SK-N-SH (cell line): ENCODE data around the gene KPNB1. TPM values are rescaled to one million over a fixed set of nuclear protein-coding genes. Genes with fewer than 3 reads are reported as not detected.

Source experiments
- CTCF ChIA-PET: fragments of 300-600, 350-600 bp; formaldehyde crosslinking; extraction: SDS; loops from one replicate; lab custom pipeline; 2021; lab: Yijun Ruan, JAX
- POLR2A ChIA-PET: fragments of 350-600 bp; sonication (Branson Sonifier 250); formaldehyde crosslinking; extraction: SDS; loops from one replicate; lab custom pipeline; 2020; ENCODE audit warnings: antibody characterized with exemption, inconsistent platforms; lab: Yijun Ruan, JAX
- DNase-seq: peaks from one replicate; pipeline ENCODE4 v3.0.0; 2012
- H2AFZ ChIP-seq: fragments of 200-600 bp; sonication (generic); 2 replicates; pipeline ENCODE4 v1.8.1; 2016; ENCODE audit warnings: antibody characterized with exemption, mild to moderate bottlenecking, low read depth
- H3F3A ChIP-seq: fragments of 200-600 bp; sonication (generic); replicated peaks from 2 replicates; pipeline ENCODE3; 2016; ENCODE audit warnings: antibody characterized with exemption, mild to moderate bottlenecking; ENCODE audit not compliant: insufficient read depth
- H3K27ac ChIP-seq, 2 experiments: fragments of 200-500 bp in 1 of 2; fragments of 200-600 bp in 1 of 2; sonication (Bioruptor generic) in 1 of 2; sonication (generic), shearing (Covaris generic) in 1 of 2; 2 replicates each; pipeline versions ENCODE4 v1.5.1 to v1.6.1; 2014 to 2016; ENCODE audit warnings: low read depth in 2 of 2, inconsistent platforms in 1 of 2, low read length in 1 of 2, mild to moderate bottlenecking in 1 of 2, mixed read lengths in 1 of 2
- H3K27me3 ChIP-seq: fragments of 200-600 bp; sonication (generic), shearing (Covaris generic); 2 replicates; pipeline ENCODE4 v1.6.1; 2016; ENCODE audit warnings: mixed run types; ENCODE audit not compliant: insufficient read depth
- H3K36me3 ChIP-seq, 2 experiments: fragments of 200-500 bp in 1 of 2; fragments of 200-600 bp in 1 of 2; sonication (Bioruptor generic) in 1 of 2; sonication (generic) in 1 of 2; replicated peaks in 1 of 2; 2 replicates each; pipeline versions ENCODE3 to v1.5.1; 2014 to 2016; ENCODE audit warnings: low read length in 1 of 2, mild to moderate bottlenecking in 1 of 2; ENCODE audit not compliant: insufficient read depth in 2 of 2, control insufficient read depth in 1 of 2
- H3K4me1 ChIP-seq, 2 experiments: fragments of 200-500 bp in 1 of 2; fragments of 200-600 bp in 1 of 2; sonication (Bioruptor generic) in 1 of 2; sonication (generic), shearing (Covaris generic) in 1 of 2; 2 replicates each; pipeline versions ENCODE4 v1.5.1 to v1.6.1; 2014 to 2016; ENCODE audit warnings: low read depth in 1 of 2, low read length in 1 of 2, mixed run types in 1 of 2; ENCODE audit not compliant: insufficient read depth in 2 of 2, control insufficient read depth in 1 of 2
- H3K4me2 ChIP-seq: fragments of 200-600 bp; sonication (generic), shearing (Covaris generic); 2 replicates; pipeline ENCODE4 v1.6.1; 2017; ENCODE audit warnings: mixed run types
- H3K4me3 ChIP-seq, 2 experiments: fragments of 200-500 bp in 1 of 2; fragments of 200-600 bp in 1 of 2; sonication (Bioruptor generic) in 1 of 2; sonication (generic), shearing (Covaris generic) in 1 of 2; 2 replicates each; pipeline versions ENCODE4 v1.5.1 to v1.8.1; 2014 to 2016; ENCODE audit warnings: low read depth in 2 of 2, inconsistent platforms in 1 of 2, low read length in 1 of 2, mild to moderate bottlenecking in 1 of 2, mixed read lengths in 1 of 2, moderate library complexity in 1 of 2
- H3K79me2 ChIP-seq: fragments of 200-600 bp; sonication (generic); 2 replicates; pipeline ENCODE4 v1.8.1; 2017; ENCODE audit warnings: mild to moderate bottlenecking; ENCODE audit not compliant: insufficient read depth
- H3K9ac ChIP-seq: fragments of 200-600 bp; sonication (generic); 2 replicates; pipeline ENCODE4 v1.6.1; 2017; ENCODE audit warnings: mixed run types
- H3K9me2 ChIP-seq: fragments of 200-600 bp; sonication (generic); 2 replicates; pipeline ENCODE4 v1.6.1; 2017; ENCODE audit warnings: mixed run types
- H3K9me3 ChIP-seq: fragments of 200-600 bp; sonication (generic); 2 replicates; pipeline ENCODE4 v1.6.1; 2017; ENCODE audit warnings: mixed run types, mild to moderate bottlenecking, moderate library complexity
- H4K20me1 ChIP-seq: fragments of 200-600 bp; sonication (generic); 2 replicates; pipeline ENCODE4 v1.6.1; 2017; ENCODE audit warnings: mild to moderate bottlenecking, mixed run types; ENCODE audit not compliant: insufficient read depth
- CTCF ChIP-seq: fragments of 200-600 bp; sonication (generic); IDR thresholded peaks from 2 replicates; pipeline ENCODE4 v1.6.1; 2017; ENCODE audit warnings: antibody characterized with exemption, mild to moderate bottlenecking, moderate library complexity
- FOXM1 ChIP-seq: IDR thresholded peaks from 2 replicates; pipeline ENCODE4 v1.4.0; 2012; ENCODE audit warnings: low read depth, mild to moderate bottlenecking
- GABPA ChIP-seq: IDR thresholded peaks from 2 replicates; pipeline ENCODE4 v1.4.0; 2012; ENCODE audit warnings: low read depth, mild to moderate bottlenecking
- IRF3 ChIP-seq: fragments of 150-350 bp; IDR thresholded peaks from 2 replicates; pipeline ENCODE4 v1.6.1; 2016; ENCODE audit warnings: mild to moderate bottlenecking, low read depth, low read length
- RAD21 ChIP-seq: IDR thresholded peaks from 2 replicates; pipeline ENCODE4 v1.6.1; 2012; ENCODE audit warnings: mild to moderate bottlenecking, low read length
- RXRA ChIP-seq: IDR thresholded peaks from 2 replicates; pipeline ENCODE4 v1.4.0; 2012; ENCODE audit warnings: low read depth, mild to moderate bottlenecking, borderline replicate concordance
- SIN3A ChIP-seq: IDR thresholded peaks from 2 replicates; pipeline ENCODE4 v1.6.1; 2012; ENCODE audit warnings: low read depth, mild to moderate bottlenecking, low read length, moderate library complexity, borderline replicate concordance
- TEAD4 ChIP-seq: IDR thresholded peaks from 2 replicates; pipeline ENCODE4 v1.4.0; 2012; ENCODE audit warnings: mild to moderate bottlenecking, borderline replicate concordance; ENCODE audit not compliant: insufficient read depth
- USF1 ChIP-seq: IDR thresholded peaks from 2 replicates; pipeline ENCODE4 v1.4.0; 2012; ENCODE audit warnings: low read depth, borderline replicate concordance
- WGBS: methylation state at CpG from one replicate; pipeline ENCODE4 v1.1.6; 2017; ENCODE audit warnings: low lambda C conversion rate; 5-methylcytosine and 5-hydroxymethylcytosine counted together
- polyA plus RNA-seq, 3 experiments: library from polyadenylated mRNA; depleted of rRNA; stranded (reverse); fragments of >200 nt; gene quantifications; 2 replicates each; pipeline ENCODE4 v1.2.3, GENCODE V29; 2012

The KPNB1 gene
- polyA plus RNA-seq, 1 of the 3 experiments (the other 2 are of a cell fraction) = 89.5 TPM

- no peaks in the 10 kb centered on the region for H3K9me3 ChIP-seq
- TF ChIP-seq FOXM1 (no peak), RAD21 (no peak), SIN3A (no peak), TEAD4 (no peak)
- H2AFZ ChIP-seq = no peak overlapping the region
- H3K27ac ChIP-seq = no peak overlapping the region
- H3K9ac ChIP-seq = no peak overlapping the region
- peaks cover 0 to 25% of the 10 kb centered on the region in 2 experiments for H3K36me3 ChIP-seq
- peaks cover 0 to 4% of the 10 kb centered on the region in 2 experiments; a peak in 2 of 4 replicates for H3K4me1 ChIP-seq
- ChIA-PET POLR2A (interaction anchor here (0.6 kb wide), 1 partner anchor 429 kb away, joined by 3 read pairs; no protein-coding TSS in a partner anchor), CTCF (interaction anchor here (1.1 to 14.7 kb wide), 6 partner anchors 10 to 82 kb away, joined by 3 to 195 read pairs (median 7); partner anchors contain the start of genes TBKBP1 and TBX21)
- 92% methylated on average over 31 of the region's 31 CpGs for WGBS
- no peak for DNase-seq
- no peaks in the 10 kb centered on the region for H3K79me2 ChIP-seq
- H3F3A ChIP-seq = no peaks in the 10 kb centered on the region
- H4K20me1 ChIP-seq = peaks cover 12% of the 10 kb centered on the region; the same call in 1 of the 2 replicates
- H3K27me3 ChIP-seq = peaks cover 9% of the 10 kb centered on the region; the same call in 1 of the 2 replicates
- H3K4me2 ChIP-seq = no peak overlapping the region
- no peak overlapping the region for H3K4me3 ChIP-seq
- H3K9me2 ChIP-seq = no peaks in the 10 kb centered on the region
Observed at GRCh38 chr17:47708312-47708863, 58.7 kb downstream of the KPNB1 start.

- no peak overlapping the region for H3K4me2 ChIP-seq
Observed at GRCh38 chr17:47708864-47709541, 59.3 kb downstream of the KPNB1 start.

More at GRCh38 chr17:47708864-47709541, 59.3 kb downstream of the KPNB1 start:
- POLR2A ChIA-PET = no interaction called here
- TF ChIP-seq RAD21 = no peak
- TF ChIP-seq IRF3 = no peak
- no peak for TF ChIP-seq RXRA
- no peak for TF ChIP-seq USF1
- no peak for TF ChIP-seq CTCF
- no peak for TF ChIP-seq GABPA
- TF ChIP-seq, all 33 proteins: peak for 0
- Histone ChIP-seq H3K79me2 (no peaks in the 10 kb centered on the region), H3K9me2 (no peaks in the 10 kb centered on the region), H3K36me3 (peaks cover 0 to 21% of the 10 kb centered on the region in 2 experiments), H3K4me3 (no peak overlapping the region), H3K9me3 (no peaks in the 10 kb centered on the region), H4K20me1 (peaks cover 18% of the 10 kb centered on the region; the same call in 1 of the 2 replicates), H2AFZ (no peak overlapping the region), H3K4me1 (peaks cover 0 to 4% of the 10 kb centered on the region in 2 experiments; a peak in 2 of 4 replicates), H3K27me3 (peaks cover 15% of the 10 kb centered on the region), H3K27ac (no peak overlapping the region), H3K9ac (no peak overlapping the region), H3F3A (no peaks in the 10 kb centered on the region)
- DNase-seq = no peak
- WGBS = 96% methylated on average over 73 of the region's 89 CpGs
- CTCF ChIA-PET = interaction anchor here (1.0 to 14.7 kb wide), 5 partner anchors 10 to 45 kb away, joined by 3 to 195 read pairs (median 4); partner anchors contain the start of gene TBKBP1
